GM12872 (cell line): Measurements from ENCODE around the gene DSC2.

Source experiments
- CTCF ChIP-seq: IDR thresholded peaks from 3 replicates; pipeline ENCODE4 v1.5.1; 2011; ENCODE audit warnings: low read depth, mild to moderate bottlenecking, low read length, moderate library complexity; ENCODE audit not compliant: insufficient read depth

DSC2 gene

GRCh38 chr18:31066266-31066665 is 36.0 kb downstream of the DSC2 start:
- TF ChIP-seq CTCF, result no peak

- TF ChIP-seq CTCF, result no peak
Observed at GRCh38 chr18:31065036-31065773, 37.0 kb downstream of the DSC2 start.

- no peak for TF ChIP-seq CTCF
Observed at GRCh38 chr18:31064130-31064529, 38.1 kb downstream of the DSC2 start.

GRCh38 chr18:31061945-31062344 is 40.3 kb downstream of the DSC2 start:
- TF ChIP-seq CTCF, result no peak

- no peak for TF ChIP-seq CTCF
Observed at GRCh38 chr18:31058897-31059296, 43.3 kb downstream of the DSC2 start.

- TF ChIP-seq CTCF, result no peak
Observed at GRCh38 chr18:31057917-31058316, 44.3 kb downstream of the DSC2 start.

- TF ChIP-seq CTCF, result no peak
Observed at GRCh38 chr18:31057051-31057450, 45.2 kb downstream of the DSC2 start.
